ENCODE measurements around the gene SHOX. TPM values are rescaled to one million over a fixed set of nuclear protein-coding genes. Genes with fewer than 3 reads are reported as not detected.

The SHOX gene
- total RNA-seq, 1 donor from 2014 or later = not detected

DNA sequence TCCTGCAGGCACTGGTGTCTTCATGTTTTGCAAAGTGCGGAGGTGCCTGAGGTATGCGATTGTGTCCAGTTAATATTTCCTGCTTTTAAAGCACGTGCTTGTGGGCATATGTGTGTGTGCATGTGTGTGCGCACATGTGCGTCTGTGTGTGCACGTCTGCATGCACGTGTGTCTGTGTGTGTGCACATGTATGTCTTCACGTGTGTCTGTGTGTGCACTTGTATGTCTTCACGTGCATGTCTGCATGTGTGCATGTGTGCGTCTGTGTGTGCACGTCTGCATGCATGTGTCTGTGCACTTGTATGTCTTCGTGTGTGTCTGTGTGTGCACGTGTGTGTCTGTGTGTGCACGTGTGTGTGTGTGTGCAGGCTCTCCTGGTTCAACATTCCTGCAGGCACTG, 49.5 kb downstream of the SHOX start:
- no peak for DNase-seq (ENCODE audit: extremely low spot score, unreplicated experiment)
- Mint-ChIP-seq H3K4me1 (ENCODE audit: unreplicated experiment) (peaks cover 12% of the 10 kb centered on the region), H3K4me3 (no peak overlapping the region), H3K27me3 (peaks cover 41% of the 10 kb centered on the region), H3K9me3 (peaks cover 5% of the 10 kb centered on the region), H3K27ac (no peak overlapping the region), H3K36me3 (no peaks in the 10 kb centered on the region)
- TF ChIP-seq CTCF (conservative IDR thresholded peaks at IDR 0.05) = no peak

DNA sequence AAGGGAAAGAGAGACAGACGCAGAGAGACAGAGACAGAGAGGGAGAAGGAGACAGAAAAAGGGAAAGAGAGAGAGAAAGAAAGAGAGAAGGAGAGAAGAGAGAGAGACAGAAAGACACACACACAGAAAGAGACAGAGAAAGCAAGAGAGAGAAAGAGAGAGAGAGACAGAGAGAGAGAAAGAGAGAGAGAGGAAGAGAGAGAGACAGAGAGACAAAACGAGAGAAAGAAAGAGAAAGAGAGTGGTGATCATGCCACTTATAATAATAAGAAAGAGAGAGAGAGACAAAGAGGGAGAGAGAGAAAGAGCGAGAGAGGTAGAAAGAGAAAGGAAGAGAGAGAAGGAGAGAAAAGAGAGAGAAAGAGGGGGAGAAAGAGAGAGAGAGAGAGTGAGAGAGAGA, 51.4 kb downstream of the SHOX start:
- no peak for DNase-seq (ENCODE audit: extremely low spot score, unreplicated experiment)
- Mint-ChIP-seq H3K27me3 (peaks cover 34% of the 10 kb centered on the region), H3K36me3 (no peaks in the 10 kb centered on the region), H3K9me3 (no peaks in the 10 kb centered on the region), H3K27ac (no peak overlapping the region), H3K4me3 (no peak overlapping the region), H3K4me1 (ENCODE audit: unreplicated experiment) (peaks cover 5% of the 10 kb centered on the region)
- TF ChIP-seq CTCF (conservative IDR thresholded peaks at IDR 0.05) = no peak

- H3K36me3 Mint-ChIP-seq = no peaks in the 10 kb centered on the region
- no peaks in the 10 kb centered on the region for H3K9me3 Mint-ChIP-seq
- peaks cover 26% of the 10 kb centered on the region for H3K27me3 Mint-ChIP-seq
- H3K27ac Mint-ChIP-seq = no peak overlapping the region
- peaks cover 5% of the 10 kb centered on the region for H3K4me1 Mint-ChIP-seq (ENCODE audit: unreplicated experiment)
- TF ChIP-seq CTCF (conservative IDR thresholded peaks at IDR 0.05) = no peak
- no peak for DNase-seq (ENCODE audit: extremely low spot score, unreplicated experiment)
- H3K4me3 Mint-ChIP-seq = no peak overlapping the region
These were observed 52.3 kb downstream of the SHOX start for GRCh38 chrX:682892-683291.

GRCh38 chrX:683576-683975, 53.0 kb downstream of the SHOX start:
- no peaks in the 10 kb centered on the region for H3K36me3 Mint-ChIP-seq
- DNase-seq (ENCODE audit: extremely low spot score, unreplicated experiment) = no peak
- H3K4me1 Mint-ChIP-seq (ENCODE audit: unreplicated experiment) = peaks cover 5% of the 10 kb centered on the region
- H3K4me3 Mint-ChIP-seq = no peak overlapping the region
- H3K9me3 Mint-ChIP-seq = no peaks in the 10 kb centered on the region
- TF ChIP-seq CTCF (conservative IDR thresholded peaks at IDR 0.05) = no peak
- peaks cover 25% of the 10 kb centered on the region for H3K27me3 Mint-ChIP-seq
- no peak overlapping the region for H3K27ac Mint-ChIP-seq

DNA sequence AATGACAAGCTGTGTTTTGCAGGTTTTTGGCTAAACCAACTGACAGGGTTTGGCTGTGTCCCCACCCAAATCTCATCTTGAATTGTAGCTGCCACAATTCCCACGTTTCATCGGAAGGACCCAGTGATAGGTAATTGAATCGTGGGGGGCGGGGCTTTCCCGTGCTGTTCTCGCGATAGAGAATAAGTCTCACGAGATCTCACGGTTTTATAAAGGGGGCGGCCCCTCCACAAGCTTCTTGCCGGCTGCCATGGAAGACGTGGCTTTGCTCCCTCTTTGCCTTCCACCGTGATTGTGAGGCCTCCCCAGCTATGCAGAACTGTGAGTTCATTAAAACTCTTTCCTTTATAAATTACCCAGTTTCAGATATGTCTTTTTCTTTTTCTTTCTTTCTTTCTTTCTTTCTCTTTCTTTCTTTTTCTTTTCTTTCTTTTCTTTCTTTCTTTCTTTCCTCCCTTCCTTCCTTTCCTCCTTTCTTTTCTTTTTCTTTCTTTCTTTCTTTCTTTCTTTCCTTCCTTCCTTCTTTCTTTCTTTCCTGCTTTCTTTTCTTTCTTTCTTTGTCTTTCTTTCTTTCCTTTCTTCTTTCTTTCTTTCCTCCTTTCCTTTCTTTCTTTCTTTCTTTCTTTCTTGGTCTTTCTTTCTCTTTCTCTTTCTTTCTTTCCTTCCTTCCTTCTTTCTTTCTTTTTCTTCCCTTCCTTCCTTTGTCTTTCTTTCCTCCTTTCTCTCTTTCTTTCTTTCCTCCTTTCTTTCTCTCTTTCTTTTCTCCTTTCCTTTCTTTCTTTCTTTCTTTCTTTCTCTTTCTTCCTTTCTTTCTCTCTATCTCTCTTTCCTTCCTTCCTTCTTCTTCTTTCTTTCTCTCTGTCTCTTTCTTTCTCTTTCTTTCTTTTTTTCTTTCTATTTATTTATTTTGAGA, 54.8 kb downstream of the SHOX start:
- no peaks in the 10 kb centered on the region for H3K36me3 Mint-ChIP-seq
- no peak overlapping the region for H3K27ac Mint-ChIP-seq
- H3K4me1 Mint-ChIP-seq (ENCODE audit: unreplicated experiment) = no peaks in the 10 kb centered on the region
- no peak for TF ChIP-seq CTCF (conservative IDR thresholded peaks at IDR 0.05)
- H3K9me3 Mint-ChIP-seq = no peaks in the 10 kb centered on the region
- H3K27me3 Mint-ChIP-seq = peaks cover 15% of the 10 kb centered on the region
- no peak overlapping the region for H3K4me3 Mint-ChIP-seq
- no peak for DNase-seq (ENCODE audit: extremely low spot score, unreplicated experiment)
